Pons (tissue), 1 donor: ENCODE measurements around the gene ANTXR2.
"Not testable (repeated sequence)": the region's sequence is repeated elsewhere in the genome, so short reads cannot be mapped to it uniquely, and the experiment has no call there.

Experiments
- DNase-seq: peaks from one replicate; pipeline ENCODE4 v3.0.0-alpha.2; 2016; ENCODE audit warnings: low spot score

Gene ANTXR2

GRCh38 chr4:80072744-80073472 lies at the start of gene ANTXR2:
ANTXR2 (minus strand) TSS chr4:80073229; CDS start chr4:80072560, 669 bp downstream.
- peak; percentile 40 for DNase-seq

- not testable (repeated sequence) for DNase-seq
Observed at GRCh38 chr4:80121815-80122214, 48.8 kb upstream of the ANTXR2 start.

- DNase-seq = not testable (repeated sequence)
Observed at GRCh38 chr4:80119620-80120019, 46.6 kb upstream of the ANTXR2 start.

GRCh38 chr4:80116516-80116915 lies 43.5 kb upstream of the ANTXR2 start:
- no peak for DNase-seq

GRCh38 chr4:80115368-80116181 lies 42.5 kb upstream of the ANTXR2 start:
- no peak for DNase-seq

- no peak for DNase-seq
Observed at GRCh38 chr4:80114732-80115265, 41.8 kb upstream of the ANTXR2 start.

GRCh38 chr4:80113615-80114014 lies 40.6 kb upstream of the ANTXR2 start:
- no peak for DNase-seq

- no peak for DNase-seq
Observed at GRCh38 chr4:80112236-80112635, 39.2 kb upstream of the ANTXR2 start.

- no peak for DNase-seq
Observed at GRCh38 chr4:80111276-80111675, 38.2 kb upstream of the ANTXR2 start.

GRCh38 chr4:80107374-80107773 lies 34.3 kb upstream of the ANTXR2 start:
- no peak for DNase-seq

- DNase-seq = no peak
Observed at GRCh38 chr4:80104927-80105326, 31.9 kb upstream of the ANTXR2 start.

GRCh38 chr4:80103629-80104028 lies 30.6 kb upstream of the ANTXR2 start:
- no peak for DNase-seq

- DNase-seq = no peak
Observed at GRCh38 chr4:80101792-80102116, 28.7 kb upstream of the ANTXR2 start.

- DNase-seq = no peak
Observed at GRCh38 chr4:80101071-80101791, 28.2 kb upstream of the ANTXR2 start.

GRCh38 chr4:80099671-80100070 lies 26.6 kb upstream of the ANTXR2 start:
- no peak for DNase-seq

- no peak for DNase-seq
Observed at GRCh38 chr4:80098635-80099034, 25.6 kb upstream of the ANTXR2 start.

GRCh38 chr4:80097400-80098177 lies 24.6 kb upstream of the ANTXR2 start:
- no peak for DNase-seq

- DNase-seq = no peak
Observed at GRCh38 chr4:80096175-80096850, 23.3 kb upstream of the ANTXR2 start.

GRCh38 chr4:80094191-80094590 lies 21.2 kb upstream of the ANTXR2 start:
- DNase-seq = no peak

GRCh38 chr4:80093563-80093962 lies 20.5 kb upstream of the ANTXR2 start:
- DNase-seq = no peak

- no peak for DNase-seq
Observed at GRCh38 chr4:80092847-80093246, 19.8 kb upstream of the ANTXR2 start.
